ENCODE measurements around the gene NT5DC1.

NT5DC1 gene

DNA sequence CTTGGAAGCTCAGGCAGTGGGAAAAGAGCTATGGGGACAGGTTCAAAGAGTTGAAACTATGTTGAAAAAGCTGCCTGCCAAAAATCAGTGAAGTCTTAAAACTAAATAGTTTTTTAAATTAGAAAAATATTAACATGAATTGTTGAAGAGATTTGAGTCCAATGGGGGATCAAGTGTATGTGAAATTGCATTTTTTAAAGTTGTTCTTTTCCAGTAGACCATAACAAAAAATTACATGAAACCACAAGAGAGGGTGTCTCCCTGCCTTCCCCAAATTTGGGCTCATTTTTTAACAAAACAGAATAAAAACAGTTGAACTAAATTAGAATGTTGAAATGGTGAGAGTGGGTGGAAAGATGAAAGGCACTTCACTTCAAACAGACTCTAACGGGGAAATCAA lies 56.7 kb downstream of the NT5DC1 start:
- no peak overlapping the region for H3K4me3 ChIP-seq (ENCODE audit: low read depth, low read length)
- H3K27ac ChIP-seq = no peak overlapping the region
- H3K36me3 ChIP-seq (replicated peaks) = no peaks in the 10 kb centered on the region
- TF ChIP-seq, protein P1, sequence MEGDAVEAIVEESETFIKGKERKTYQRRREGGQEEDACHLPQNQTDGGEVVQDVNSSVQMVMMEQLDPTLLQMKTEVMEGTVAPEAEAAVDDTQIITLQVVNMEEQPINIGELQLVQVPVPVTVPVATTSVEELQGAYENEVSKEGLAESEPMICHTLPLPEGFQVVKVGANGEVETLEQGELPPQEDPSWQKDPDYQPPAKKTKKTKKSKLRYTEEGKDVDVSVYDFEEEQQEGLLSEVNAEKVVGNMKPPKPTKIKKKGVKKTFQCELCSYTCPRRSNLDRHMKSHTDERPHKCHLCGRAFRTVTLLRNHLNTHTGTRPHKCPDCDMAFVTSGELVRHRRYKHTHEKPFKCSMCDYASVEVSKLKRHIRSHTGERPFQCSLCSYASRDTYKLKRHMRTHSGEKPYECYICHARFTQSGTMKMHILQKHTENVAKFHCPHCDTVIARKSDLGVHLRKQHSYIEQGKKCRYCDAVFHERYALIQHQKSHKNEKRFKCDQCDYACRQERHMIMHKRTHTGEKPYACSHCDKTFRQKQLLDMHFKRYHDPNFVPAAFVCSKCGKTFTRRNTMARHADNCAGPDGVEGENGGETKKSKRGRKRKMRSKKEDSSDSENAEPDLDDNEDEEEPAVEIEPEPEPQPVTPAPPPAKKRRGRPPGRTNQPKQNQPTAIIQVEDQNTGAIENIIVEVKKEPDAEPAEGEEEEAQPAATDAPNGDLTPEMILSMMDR (IDR thresholded peaks at IDR 0.05; ENCODE audit: low read depth, low read length, missing control alignments) = no peak
- in situ Hi-C loops (cut with HindIII; ENCODE audit: low pct_ligation_motif_present, low sequenced_read_pairs) = no loop called here
- no peaks in the 10 kb centered on the region for H3K27me3 ChIP-seq (replicated peaks)
- no peak for DNase-seq

DNA sequence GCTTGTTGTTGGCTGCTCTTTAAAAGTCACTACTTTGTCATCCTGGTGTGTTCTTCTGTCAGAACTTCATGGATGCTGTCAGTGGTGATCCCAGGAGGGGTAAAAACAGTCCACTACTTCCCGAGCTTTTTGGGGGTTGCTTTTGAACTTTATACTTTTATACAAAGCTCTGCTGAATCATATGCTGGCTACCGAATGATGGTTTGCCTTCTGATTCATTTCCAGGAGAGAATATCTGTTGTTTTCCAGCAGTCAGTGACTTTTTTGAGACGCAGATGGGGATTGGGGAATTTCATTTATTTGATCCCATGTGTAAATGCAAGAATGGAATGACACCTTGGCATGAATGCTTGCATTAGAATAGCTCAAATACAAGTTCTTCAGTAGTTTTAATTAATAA lies 58.0 kb downstream of the NT5DC1 start:
- Histone ChIP-seq H3K4me3 (ENCODE audit: low read depth, low read length) (no peak overlapping the region), H3K27me3 (replicated peaks) (no peaks in the 10 kb centered on the region), H3K36me3 (replicated peaks) (no peaks in the 10 kb centered on the region), H3K27ac (no peak overlapping the region)
- DNase-seq = no peak
- TF ChIP-seq, protein P1 (IDR thresholded peaks at IDR 0.05; ENCODE audit: low read depth, low read length, missing control alignments) = no peak
- in situ Hi-C loops (cut with HindIII; ENCODE audit: low pct_ligation_motif_present, low sequenced_read_pairs) = no loop called here

DNA sequence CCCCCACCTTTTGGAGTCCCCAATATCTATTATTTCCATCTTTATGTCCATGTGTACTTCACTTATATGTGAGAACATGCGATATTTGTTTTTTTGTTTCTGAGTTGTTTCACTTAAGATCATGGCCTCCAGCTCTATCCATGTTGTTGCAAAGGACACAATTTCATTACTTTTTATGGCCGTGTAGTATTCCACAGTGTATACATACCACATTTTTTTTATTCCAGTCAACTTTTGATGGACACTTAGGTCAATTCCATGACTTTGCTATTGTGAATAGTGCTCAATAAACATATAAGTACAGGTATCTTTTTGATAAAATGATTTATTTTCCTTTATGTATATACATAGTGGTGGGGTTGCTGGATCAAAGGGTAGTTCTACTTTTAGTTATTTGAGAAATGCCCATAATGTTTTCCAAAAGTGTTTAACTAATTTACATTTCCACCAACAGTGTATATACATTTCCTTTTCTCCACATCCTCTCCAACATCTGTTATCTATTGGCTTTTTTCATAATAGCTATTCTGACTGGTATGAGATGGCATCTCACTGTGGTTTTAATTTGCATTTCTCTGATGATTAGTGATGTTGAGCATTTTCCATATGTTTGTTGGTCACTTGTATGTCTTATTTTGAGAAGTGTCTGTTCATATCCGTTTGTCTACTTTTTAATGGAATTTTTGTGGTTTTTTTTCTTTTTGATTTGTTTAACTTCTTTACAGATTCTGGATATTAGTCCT lies 59.3 kb downstream of the NT5DC1 start:
- H3K27ac ChIP-seq = no peak overlapping the region
- no peak for DNase-seq
- TF ChIP-seq, protein P1 (IDR thresholded peaks at IDR 0.05; ENCODE audit: low read depth, low read length, missing control alignments) = no peak
- no peaks in the 10 kb centered on the region for H3K36me3 ChIP-seq (replicated peaks)
- in situ Hi-C loops (cut with HindIII; ENCODE audit: low pct_ligation_motif_present, low sequenced_read_pairs) = no loop called here
- H3K4me3 ChIP-seq (ENCODE audit: low read depth, low read length) = no peak overlapping the region
- no peaks in the 10 kb centered on the region for H3K27me3 ChIP-seq (replicated peaks)

DNA sequence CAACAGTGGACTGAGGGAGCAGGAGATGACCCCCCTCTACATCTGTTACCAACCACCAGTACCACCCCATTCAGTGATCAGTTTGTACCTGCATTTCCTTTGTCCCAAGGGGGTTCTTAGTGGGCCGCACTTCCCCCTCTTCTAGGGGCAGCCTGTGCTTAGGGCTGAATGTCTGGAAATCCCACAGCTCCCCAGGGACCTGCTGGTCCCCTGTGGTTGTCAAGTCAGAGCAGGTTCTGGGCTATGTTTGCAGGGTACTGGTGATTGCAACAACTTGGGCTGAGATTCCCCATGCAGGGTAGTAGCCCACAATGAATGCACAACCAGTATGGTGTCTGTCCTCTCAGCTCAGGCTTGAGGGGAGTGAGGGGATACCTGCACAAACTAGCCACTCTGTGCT lies 64.9 kb downstream of the NT5DC1 start:
- Histone ChIP-seq H3K36me3 (replicated peaks) (no peaks in the 10 kb centered on the region), H3K27ac (no peak overlapping the region), H3K4me3 (ENCODE audit: low read depth, low read length) (no peak overlapping the region), H3K27me3 (replicated peaks) (no peaks in the 10 kb centered on the region)
- TF ChIP-seq, protein P1 (IDR thresholded peaks at IDR 0.05; ENCODE audit: low read depth, low read length, missing control alignments) = no peak
- DNase-seq = no peak
- in situ Hi-C loops (cut with HindIII; ENCODE audit: low pct_ligation_motif_present, low sequenced_read_pairs) = no loop called here

DNA sequence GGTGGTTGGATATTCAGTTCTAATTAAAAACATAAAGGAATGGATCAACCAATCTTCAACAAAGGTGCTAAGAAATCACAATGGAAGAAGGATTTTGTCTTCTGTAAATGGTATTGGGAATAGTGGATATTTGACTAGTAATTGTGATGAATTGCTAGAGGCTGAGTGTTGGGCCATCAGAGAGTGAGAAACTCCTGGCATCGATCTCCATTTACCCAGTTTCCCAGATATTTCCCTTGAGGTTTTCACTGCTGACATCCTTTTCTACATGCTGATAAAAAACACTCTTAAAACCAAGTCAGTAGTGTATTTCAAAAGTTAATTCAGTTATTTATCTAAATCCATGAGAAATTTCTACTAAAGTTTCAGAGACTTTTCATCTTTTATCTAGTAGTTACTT lies 65.7 kb downstream of the NT5DC1 start:
- in situ Hi-C loops (cut with HindIII; ENCODE audit: low pct_ligation_motif_present, low sequenced_read_pairs) = no loop called here
- DNase-seq = no peak
- H3K36me3 ChIP-seq (replicated peaks) = no peaks in the 10 kb centered on the region
- no peaks in the 10 kb centered on the region for H3K27me3 ChIP-seq (replicated peaks)
- H3K27ac ChIP-seq = no peak overlapping the region
- TF ChIP-seq, protein P1 (IDR thresholded peaks at IDR 0.05; ENCODE audit: low read depth, low read length, missing control alignments) = no peak
- H3K4me3 ChIP-seq (ENCODE audit: low read depth, low read length) = no peak overlapping the region

DNA sequence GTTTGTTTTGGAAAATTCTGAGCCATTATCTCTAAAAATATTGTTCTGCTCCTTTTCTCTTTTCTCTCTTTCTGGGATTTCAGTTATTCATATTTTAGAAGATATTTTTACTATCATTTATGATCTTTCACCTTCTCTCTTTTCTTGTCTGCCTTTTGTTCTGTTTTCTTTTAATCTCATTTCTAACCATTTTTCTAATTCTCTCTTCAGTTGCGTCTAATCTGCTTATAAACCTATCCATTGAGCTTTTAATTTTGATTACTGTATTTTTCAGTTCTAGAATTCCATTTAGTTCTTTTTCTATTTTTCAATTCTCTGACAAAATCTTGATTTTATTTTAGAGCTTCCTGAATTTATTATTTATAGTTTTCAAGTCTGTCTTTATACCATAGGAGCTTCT lies 67.5 kb downstream of the NT5DC1 start:
- Histone ChIP-seq H3K4me3 (ENCODE audit: low read depth, low read length) (no peak overlapping the region), H3K27ac (no peak overlapping the region), H3K36me3 (replicated peaks) (no peaks in the 10 kb centered on the region), H3K27me3 (replicated peaks) (no peaks in the 10 kb centered on the region)
- TF ChIP-seq, protein P1 (IDR thresholded peaks at IDR 0.05; ENCODE audit: low read depth, low read length, missing control alignments) = no peak
- in situ Hi-C loops (cut with HindIII; ENCODE audit: low pct_ligation_motif_present, low sequenced_read_pairs) = no loop called here
- DNase-seq = no peak

Measured in brain microvascular endothelial cell (primary cell).